Measurements from ENCODE around the gene XCR1. TPM values are rescaled to one million over a fixed set of nuclear protein-coding genes. Genes with fewer than 3 reads are reported as not detected.

Gene XCR1
- total RNA-seq, 1 experiment from 2014 or later, result 0.02 TPM

DNA sequence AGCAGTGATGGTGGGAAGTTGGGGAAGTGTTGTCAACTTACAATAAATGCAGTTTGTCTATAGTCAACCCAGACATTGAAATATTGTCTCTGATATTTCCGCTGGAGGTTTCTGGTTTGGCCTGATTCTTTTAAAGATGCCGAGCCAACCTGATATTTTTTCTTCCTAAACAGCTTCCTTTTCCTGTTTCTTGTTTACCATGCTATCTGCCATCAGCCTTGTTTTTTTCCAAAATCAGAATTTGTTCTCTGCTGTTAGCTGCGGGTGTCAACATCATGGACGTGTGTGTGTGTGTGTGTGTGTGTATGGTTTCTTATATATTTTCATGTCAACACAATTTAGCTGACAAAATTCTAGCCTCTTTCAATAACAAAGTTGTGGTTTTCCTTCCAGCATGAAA, 41.2 kb upstream of the XCR1 start:
- CTCF ChIA-PET, result interaction anchor here (0.6 to 1.9 kb wide), 6 partner anchors 11 to 307 kb away, joined by 3 to 6 read pairs (median 3); partner anchors contain the start of gene CCR1
- ATAC-seq (no peak), DNase-seq (ENCODE audit: low spot score) (no peak)
- Mint-ChIP-seq H3K9me3 (peaks cover 10% of the 10 kb centered on the region; the same call in 1 of the 2 replicates), H3K36me3 (no peaks in the 10 kb centered on the region), H3K27me3 (ENCODE audit: low read depth) (no peaks in the 10 kb centered on the region), H3K27ac (no peak overlapping the region), H3K4me1 (peaks cover 13% of the 10 kb centered on the region), H3K4me3 (no peak overlapping the region)
- POLR2A ChIA-PET, result no interaction called here
- TF ChIP-seq, protein P1, sequence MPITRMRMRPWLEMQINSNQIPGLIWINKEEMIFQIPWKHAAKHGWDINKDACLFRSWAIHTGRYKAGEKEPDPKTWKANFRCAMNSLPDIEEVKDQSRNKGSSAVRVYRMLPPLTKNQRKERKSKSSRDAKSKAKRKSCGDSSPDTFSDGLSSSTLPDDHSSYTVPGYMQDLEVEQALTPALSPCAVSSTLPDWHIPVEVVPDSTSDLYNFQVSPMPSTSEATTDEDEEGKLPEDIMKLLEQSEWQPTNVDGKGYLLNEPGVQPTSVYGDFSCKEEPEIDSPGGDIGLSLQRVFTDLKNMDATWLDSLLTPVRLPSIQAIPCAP (CRISPR knock-in tag; IDR thresholded peaks at IDR 0.05), result no peak
- TF ChIP-seq CREB1 (CRISPR knock-in tag; IDR thresholded peaks at IDR 0.05), result no peak
- TF ChIP-seq MYBL2 (CRISPR knock-in tag; IDR thresholded peaks at IDR 0.05), result no peak
- TF ChIP-seq ESRRA (CRISPR knock-in tag; IDR thresholded peaks at IDR 0.05; ENCODE audit: borderline replicate concordance), result no peak
- TF ChIP-seq OVOL2 (CRISPR knock-in tag; IDR thresholded peaks at IDR 0.05; ENCODE audit: borderline replicate concordance), result no peak
- TF ChIP-seq ZNF121 (CRISPR knock-in tag; IDR thresholded peaks at IDR 0.05), result no peak
- TF ChIP-seq, protein P2, sequence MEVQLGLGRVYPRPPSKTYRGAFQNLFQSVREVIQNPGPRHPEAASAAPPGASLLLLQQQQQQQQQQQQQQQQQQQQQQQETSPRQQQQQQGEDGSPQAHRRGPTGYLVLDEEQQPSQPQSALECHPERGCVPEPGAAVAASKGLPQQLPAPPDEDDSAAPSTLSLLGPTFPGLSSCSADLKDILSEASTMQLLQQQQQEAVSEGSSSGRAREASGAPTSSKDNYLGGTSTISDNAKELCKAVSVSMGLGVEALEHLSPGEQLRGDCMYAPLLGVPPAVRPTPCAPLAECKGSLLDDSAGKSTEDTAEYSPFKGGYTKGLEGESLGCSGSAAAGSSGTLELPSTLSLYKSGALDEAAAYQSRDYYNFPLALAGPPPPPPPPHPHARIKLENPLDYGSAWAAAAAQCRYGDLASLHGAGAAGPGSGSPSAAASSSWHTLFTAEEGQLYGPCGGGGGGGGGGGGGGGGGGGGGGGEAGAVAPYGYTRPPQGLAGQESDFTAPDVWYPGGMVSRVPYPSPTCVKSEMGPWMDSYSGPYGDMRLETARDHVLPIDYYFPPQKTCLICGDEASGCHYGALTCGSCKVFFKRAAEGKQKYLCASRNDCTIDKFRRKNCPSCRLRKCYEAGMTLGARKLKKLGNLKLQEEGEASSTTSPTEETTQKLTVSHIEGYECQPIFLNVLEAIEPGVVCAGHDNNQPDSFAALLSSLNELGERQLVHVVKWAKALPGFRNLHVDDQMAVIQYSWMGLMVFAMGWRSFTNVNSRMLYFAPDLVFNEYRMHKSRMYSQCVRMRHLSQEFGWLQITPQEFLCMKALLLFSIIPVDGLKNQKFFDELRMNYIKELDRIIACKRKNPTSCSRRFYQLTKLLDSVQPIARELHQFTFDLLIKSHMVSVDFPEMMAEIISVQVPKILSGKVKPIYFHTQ (CRISPR knock-in tag; IDR thresholded peaks at IDR 0.05), result no peak
- TF ChIP-seq JAZF1 (CRISPR knock-in tag; IDR thresholded peaks at IDR 0.05), result no peak
- no peak for TF ChIP-seq FOXP1 (CRISPR knock-in tag; IDR thresholded peaks at IDR 0.05; ENCODE audit: borderline replicate concordance)
- TF ChIP-seq NFATC4 (CRISPR knock-in tag; IDR thresholded peaks at IDR 0.05), result no peak
- no peak for TF ChIP-seq EMX1 (CRISPR knock-in tag; IDR thresholded peaks at IDR 0.05)
- TF ChIP-seq, protein P3, sequence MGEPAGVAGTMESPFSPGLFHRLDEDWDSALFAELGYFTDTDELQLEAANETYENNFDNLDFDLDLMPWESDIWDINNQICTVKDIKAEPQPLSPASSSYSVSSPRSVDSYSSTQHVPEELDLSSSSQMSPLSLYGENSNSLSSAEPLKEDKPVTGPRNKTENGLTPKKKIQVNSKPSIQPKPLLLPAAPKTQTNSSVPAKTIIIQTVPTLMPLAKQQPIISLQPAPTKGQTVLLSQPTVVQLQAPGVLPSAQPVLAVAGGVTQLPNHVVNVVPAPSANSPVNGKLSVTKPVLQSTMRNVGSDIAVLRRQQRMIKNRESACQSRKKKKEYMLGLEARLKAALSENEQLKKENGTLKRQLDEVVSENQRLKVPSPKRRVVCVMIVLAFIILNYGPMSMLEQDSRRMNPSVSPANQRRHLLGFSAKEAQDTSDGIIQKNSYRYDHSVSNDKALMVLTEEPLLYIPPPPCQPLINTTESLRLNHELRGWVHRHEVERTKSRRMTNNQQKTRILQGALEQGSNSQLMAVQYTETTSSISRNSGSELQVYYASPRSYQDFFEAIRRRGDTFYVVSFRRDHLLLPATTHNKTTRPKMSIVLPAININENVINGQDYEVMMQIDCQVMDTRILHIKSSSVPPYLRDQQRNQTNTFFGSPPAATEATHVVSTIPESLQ (CRISPR knock-in tag; IDR thresholded peaks at IDR 0.05), result no peak
- no peak for TF ChIP-seq JUN (CRISPR knock-in tag; IDR thresholded peaks at IDR 0.05)
- TF ChIP-seq, protein P4, sequence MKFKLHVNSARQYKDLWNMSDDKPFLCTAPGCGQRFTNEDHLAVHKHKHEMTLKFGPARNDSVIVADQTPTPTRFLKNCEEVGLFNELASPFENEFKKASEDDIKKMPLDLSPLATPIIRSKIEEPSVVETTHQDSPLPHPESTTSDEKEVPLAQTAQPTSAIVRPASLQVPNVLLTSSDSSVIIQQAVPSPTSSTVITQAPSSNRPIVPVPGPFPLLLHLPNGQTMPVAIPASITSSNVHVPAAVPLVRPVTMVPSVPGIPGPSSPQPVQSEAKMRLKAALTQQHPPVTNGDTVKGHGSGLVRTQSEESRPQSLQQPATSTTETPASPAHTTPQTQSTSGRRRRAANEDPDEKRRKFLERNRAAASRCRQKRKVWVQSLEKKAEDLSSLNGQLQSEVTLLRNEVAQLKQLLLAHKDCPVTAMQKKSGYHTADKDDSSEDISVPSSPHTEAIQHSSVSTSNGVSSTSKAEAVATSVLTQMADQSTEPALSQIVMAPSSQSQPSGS (CRISPR knock-in tag; IDR thresholded peaks at IDR 0.05; ENCODE audit: borderline replicate concordance, low read depth), result no peak
- TF ChIP-seq, protein P5, sequence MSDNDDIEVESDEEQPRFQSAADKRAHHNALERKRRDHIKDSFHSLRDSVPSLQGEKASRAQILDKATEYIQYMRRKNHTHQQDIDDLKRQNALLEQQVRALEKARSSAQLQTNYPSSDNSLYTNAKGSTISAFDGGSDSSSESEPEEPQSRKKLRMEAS (CRISPR knock-in tag; IDR thresholded peaks at IDR 0.05), result no peak
- TF ChIP-seq ZBTB21 (CRISPR knock-in tag; IDR thresholded peaks at IDR 0.05; ENCODE audit: borderline replicate concordance), result no peak
- TF ChIP-seq SMAD3 (CRISPR knock-in tag; IDR thresholded peaks at IDR 0.05; ENCODE audit: borderline replicate concordance), result no peak
- no peak for TF ChIP-seq FOXK1 (CRISPR knock-in tag; IDR thresholded peaks at IDR 0.05)

DNA sequence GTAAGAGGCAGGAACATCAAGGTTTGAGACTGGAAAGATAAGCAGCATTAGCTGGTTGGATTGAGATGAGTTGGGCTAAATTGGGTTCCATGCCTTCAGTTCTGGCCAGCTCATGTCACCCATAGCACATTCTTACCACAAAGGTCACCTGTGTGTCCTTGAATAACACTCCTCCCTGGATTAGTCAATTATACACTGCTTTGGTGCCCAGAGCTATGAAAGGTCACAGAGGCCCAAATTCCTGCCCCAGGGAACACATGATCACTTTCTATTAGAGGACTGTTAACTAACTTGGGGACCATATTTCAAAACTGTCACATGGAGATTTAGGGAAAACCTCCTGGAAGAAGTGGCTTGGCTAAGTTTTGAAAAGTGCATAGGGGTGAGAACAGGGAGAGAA, 40.1 kb upstream of the XCR1 start:
- ChIA-PET POLR2A (no interaction called here), CTCF (interaction anchor here (1.2 to 1.5 kb wide), 2 partner anchors 12 to 13 kb away, joined by 3 to 4 read pairs; no protein-coding TSS in a partner anchor)
- no peaks in the 10 kb centered on the region for H3K27me3 Mint-ChIP-seq (ENCODE audit: low read depth)
- no peak overlapping the region for H3K4me3 Mint-ChIP-seq
- peaks cover 13% of the 10 kb centered on the region for H3K4me1 Mint-ChIP-seq
- no peak overlapping the region for H3K27ac Mint-ChIP-seq
- ATAC-seq, result no peak
- H3K9me3 Mint-ChIP-seq, result no peaks in the 10 kb centered on the region
- DNase-seq (ENCODE audit: low spot score), result no peak
- no peaks in the 10 kb centered on the region for H3K36me3 Mint-ChIP-seq
- TF ChIP-seq, protein P6, sequence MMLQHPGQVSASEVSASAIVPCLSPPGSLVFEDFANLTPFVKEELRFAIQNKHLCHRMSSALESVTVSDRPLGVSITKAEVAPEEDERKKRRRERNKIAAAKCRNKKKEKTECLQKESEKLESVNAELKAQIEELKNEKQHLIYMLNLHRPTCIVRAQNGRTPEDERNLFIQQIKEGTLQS (CRISPR knock-in tag; conservative IDR thresholded peaks at IDR 0.05), result no peak
- TF ChIP-seq ZNF232 (CRISPR knock-in tag; IDR thresholded peaks at IDR 0.05), result no peak
- TF ChIP-seq, protein P7, sequence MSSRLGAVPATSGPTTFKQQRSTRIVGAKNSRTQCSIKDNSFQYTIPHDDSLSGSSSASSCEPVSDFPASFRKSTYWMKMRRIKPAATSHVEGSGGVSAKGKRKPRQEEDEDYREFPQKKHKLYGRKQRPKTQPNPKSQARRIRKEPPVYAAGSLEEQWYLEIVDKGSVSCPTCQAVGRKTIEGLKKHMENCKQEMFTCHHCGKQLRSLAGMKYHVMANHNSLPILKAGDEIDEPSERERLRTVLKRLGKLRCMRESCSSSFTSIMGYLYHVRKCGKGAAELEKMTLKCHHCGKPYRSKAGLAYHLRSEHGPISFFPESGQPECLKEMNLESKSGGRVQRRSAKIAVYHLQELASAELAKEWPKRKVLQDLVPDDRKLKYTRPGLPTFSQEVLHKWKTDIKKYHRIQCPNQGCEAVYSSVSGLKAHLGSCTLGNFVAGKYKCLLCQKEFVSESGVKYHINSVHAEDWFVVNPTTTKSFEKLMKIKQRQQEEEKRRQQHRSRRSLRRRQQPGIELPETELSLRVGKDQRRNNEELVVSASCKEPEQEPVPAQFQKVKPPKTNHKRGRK (CRISPR knock-in tag; IDR thresholded peaks at IDR 0.05; ENCODE audit: borderline replicate concordance), result no peak
- TF ChIP-seq, protein P8, sequence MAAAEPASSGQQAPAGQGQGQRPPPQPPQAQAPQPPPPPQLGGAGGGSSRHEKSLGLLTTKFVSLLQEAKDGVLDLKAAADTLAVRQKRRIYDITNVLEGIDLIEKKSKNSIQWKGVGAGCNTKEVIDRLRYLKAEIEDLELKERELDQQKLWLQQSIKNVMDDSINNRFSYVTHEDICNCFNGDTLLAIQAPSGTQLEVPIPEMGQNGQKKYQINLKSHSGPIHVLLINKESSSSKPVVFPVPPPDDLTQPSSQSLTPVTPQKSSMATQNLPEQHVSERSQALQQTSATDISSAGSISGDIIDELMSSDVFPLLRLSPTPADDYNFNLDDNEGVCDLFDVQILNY (CRISPR knock-in tag; IDR thresholded peaks at IDR 0.05), result no peak
- TF ChIP-seq ESRRA (CRISPR knock-in tag; IDR thresholded peaks at IDR 0.05; ENCODE audit: borderline replicate concordance), result no peak
- TF ChIP-seq, protein P9, sequence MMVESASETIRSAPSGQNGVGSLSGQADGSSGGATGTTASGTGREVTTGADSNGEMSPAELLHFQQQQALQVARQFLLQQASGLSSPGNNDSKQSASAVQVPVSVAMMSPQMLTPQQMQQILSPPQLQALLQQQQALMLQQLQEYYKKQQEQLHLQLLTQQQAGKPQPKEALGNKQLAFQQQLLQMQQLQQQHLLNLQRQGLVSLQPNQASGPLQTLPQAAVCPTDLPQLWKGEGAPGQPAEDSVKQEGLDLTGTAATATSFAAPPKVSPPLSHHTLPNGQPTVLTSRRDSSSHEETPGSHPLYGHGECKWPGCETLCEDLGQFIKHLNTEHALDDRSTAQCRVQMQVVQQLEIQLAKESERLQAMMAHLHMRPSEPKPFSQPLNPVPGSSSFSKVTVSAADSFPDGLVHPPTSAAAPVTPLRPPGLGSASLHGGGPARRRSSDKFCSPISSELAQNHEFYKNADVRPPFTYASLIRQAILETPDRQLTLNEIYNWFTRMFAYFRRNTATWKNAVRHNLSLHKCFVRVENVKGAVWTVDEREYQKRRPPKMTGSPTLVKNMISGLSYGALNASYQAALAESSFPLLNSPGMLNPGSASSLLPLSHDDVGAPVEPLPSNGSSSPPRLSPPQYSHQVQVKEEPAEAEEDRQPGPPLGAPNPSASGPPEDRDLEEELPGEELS (CRISPR knock-in tag; IDR thresholded peaks at IDR 0.05), result no peak
- no peak for TF ChIP-seq NFATC4 (CRISPR knock-in tag; IDR thresholded peaks at IDR 0.05)
